ENCODE results near the gene EIF4B.

The EIF4B gene

GRCh38 chr12:53060064-53060720 lies 53.9 kb downstream of the EIF4B start:
- no peak for DNase-seq

GRCh38 chr12:53060721-53061276 lies 54.5 kb downstream of the EIF4B start:
- DNase-seq: no peak

GRCh38 chr12:53061404-53062010 lies 55.3 kb downstream of the EIF4B start:
- DNase-seq: no peak

GRCh38 chr12:53062011-53062961 lies 56.0 kb downstream of the EIF4B start:
- no peak for DNase-seq

GRCh38 chr12:53062977-53063707 lies 56.9 kb downstream of the EIF4B start:
- no peak for DNase-seq

- no peak for DNase-seq
Observed at GRCh38 chr12:53063708-53064612, 57.7 kb downstream of the EIF4B start.

- no peak for DNase-seq
Observed at GRCh38 chr12:53064613-53065436, 58.6 kb downstream of the EIF4B start.

- no peak for DNase-seq
Observed at GRCh38 chr12:53065470-53065869, 59.2 kb downstream of the EIF4B start.

- peak in 1 of 2 experiments; percentile 59 for DNase-seq
Observed at GRCh38 chr12:53065975-53066931, 60.0 kb downstream of the EIF4B start.

- DNase-seq: no peak
Observed at GRCh38 chr12:53067074-53067992, 61.1 kb downstream of the EIF4B start.

GRCh38 chr12:53067993-53068770 lies 61.9 kb downstream of the EIF4B start:
- no peak for DNase-seq

GRCh38 chr12:53068811-53069585 lies 62.7 kb downstream of the EIF4B start:
- no peak for DNase-seq

- no peak for DNase-seq
Observed at GRCh38 chr12:53069621-53070410, 63.6 kb downstream of the EIF4B start.

- no peak for DNase-seq
Observed at GRCh38 chr12:53070877-53071492, 64.7 kb downstream of the EIF4B start.
